ENCODE data around the gene GRAMD1A. TPM values are rescaled to one million over a fixed set of nuclear protein-coding genes. Genes with fewer than 3 reads are reported as not detected.
A peak's percentile ranks its signal among the peaks of the same experiment; 100 is the strongest.

The GRAMD1A gene
- total RNA-seq, 4 donors from 2014 or later: 14.2 to 32.1 (median 21.6) TPM

GRCh38 chr19:34998777-34999497 is 1.2 kb upstream of the GRAMD1A start:
- intact Hi-C loops (cut with DNase I; ENCODE audit: low total_unique reads): no loop called here
- no peaks in the 10 kb centered on the region for H3K36me3 ChIP-seq
- TF ChIP-seq EP300 (IDR thresholded peaks at IDR 0.05; ENCODE audit: low read depth): no peak
- peak overlapping the region; percentile 95 to 98 (median 97) for H3K27ac ChIP-seq
- H3K4me1 ChIP-seq: peaks cover 16 to 83% (median 50%) of the 10 kb centered on the region in 4 donors
- no peaks in the 10 kb centered on the region for H3K9me3 ChIP-seq
- in situ Hi-C loops (cut with MboI; ENCODE audit: low pct_ligation_motif_present in 1 of 4, low pct_unique_long_range_greater_than_20kb in 1 of 4, low sequenced_read_pairs in 3 of 4): no loop called here
- WGBS, 2 donors (ENCODE audit: low coverage in 1 of 2): 39 to 44% methylated on average over 8 to 13 of the region's 13 CpGs
- no peaks in the 10 kb centered on the region for H3K27me3 ChIP-seq
- H3K4me3 ChIP-seq: peak overlapping the region; percentile 60 to 81 (median 75)
- no peak for DNase-seq

DNA sequence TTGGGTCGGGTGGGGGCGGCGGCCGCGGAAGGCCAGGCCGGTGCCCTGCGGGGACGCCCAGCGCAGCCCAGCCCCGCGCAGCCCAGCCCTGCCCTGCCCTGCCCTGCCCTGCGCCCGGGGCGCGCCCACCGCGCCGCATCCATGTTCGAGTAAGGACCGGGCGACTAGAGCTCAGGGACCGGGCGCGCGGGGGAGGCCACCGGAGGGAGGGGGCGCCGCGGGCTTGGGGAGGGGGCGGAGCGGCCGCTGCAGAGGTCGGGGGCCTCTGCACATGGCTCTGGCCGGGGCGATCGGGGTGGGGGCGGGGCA is 169 bp downstream of the GRAMD1A start:
- intact Hi-C loops (cut with DNase I; ENCODE audit: low total_unique reads) (no loop called here), in situ Hi-C loops (cut with MboI; ENCODE audit: low pct_ligation_motif_present in 1 of 4, low pct_unique_long_range_greater_than_20kb in 1 of 4, low sequenced_read_pairs in 3 of 4) (no loop called here)
- Histone ChIP-seq H3K27me3 (no peaks in the 10 kb centered on the region), H3K9me3 (no peaks in the 10 kb centered on the region), H3K27ac (peak overlapping the region; percentile 95 to 98 (median 97)), H3K4me3 (peak overlapping the region; percentile 60 to 95 (median 80)), H3K36me3 (no peaks in the 10 kb centered on the region), H3K4me1 (peaks cover 12 to 83% (median 52%) of the 10 kb centered on the region in 4 donors)
- no peak for DNase-seq
- no CpG with 5 or more reads among the region's 37 CpGs for WGBS, 2 donors (ENCODE audit: low coverage in 1 of 2)
- no peak for TF ChIP-seq POLR2A (IDR thresholded peaks at IDR 0.05)
- TF ChIP-seq POLR2AphosphoS5 (IDR thresholded peaks at IDR 0.05): no peak
- no peak for TF ChIP-seq EP300 (IDR thresholded peaks at IDR 0.05; ENCODE audit: low read depth)
- no peak for TF ChIP-seq CTCF (IDR thresholded peaks at IDR 0.05)

- intact Hi-C loops (cut with DNase I; ENCODE audit: low total_unique reads) (no loop called here), in situ Hi-C loops (cut with MboI; ENCODE audit: low pct_ligation_motif_present in 1 of 4, low pct_unique_long_range_greater_than_20kb in 1 of 4, low sequenced_read_pairs in 3 of 4) (no loop called here)
- DNase-seq: peak; percentile 53
- peak overlapping the region; percentile 60 to 95 (median 80) for H3K4me3 ChIP-seq
- no peaks in the 10 kb centered on the region for H3K9me3 ChIP-seq
- H3K36me3 ChIP-seq: no peaks in the 10 kb centered on the region
- no peaks in the 10 kb centered on the region for H3K27me3 ChIP-seq
- no peak for TF ChIP-seq EP300 (IDR thresholded peaks at IDR 0.05; ENCODE audit: low read depth)
- TF ChIP-seq POLR2A (IDR thresholded peaks at IDR 0.05): peak; percentile 53
- no peak for TF ChIP-seq CTCF (IDR thresholded peaks at IDR 0.05)
- TF ChIP-seq POLR2AphosphoS5 (IDR thresholded peaks at IDR 0.05): peak in 1 of 3 donors; percentile 21
- H3K4me1 ChIP-seq: peaks cover 14 to 83% (median 53%) of the 10 kb centered on the region in 4 donors
- peak overlapping the region; percentile 95 to 98 (median 97) for H3K27ac ChIP-seq
- WGBS, 2 donors (ENCODE audit: low coverage in 1 of 2): 1 to 6% methylated on average over 3 to 40 of the region's 46 CpGs
These were observed 751 bp downstream of the GRAMD1A start for GRCh38 chr19:35000647-35001501.

GRCh38 chr19:35002037-35002535 is 2.0 kb downstream of the GRAMD1A start:
- peaks cover 15 to 83% (median 63%) of the 10 kb centered on the region in 4 donors for H3K4me1 ChIP-seq
- WGBS, 2 donors (ENCODE audit: low coverage in 1 of 2): 66 to 87% methylated on average over 3 to 11 of the region's 11 CpGs
- in situ Hi-C loops (cut with MboI; ENCODE audit: low pct_ligation_motif_present in 1 of 4, low pct_unique_long_range_greater_than_20kb in 1 of 4, low sequenced_read_pairs in 3 of 4): no loop called here
- no peak for DNase-seq
- H3K9me3 ChIP-seq: no peaks in the 10 kb centered on the region
- peak overlapping the region in 1 of 4 donors; percentile 79 for H3K4me3 ChIP-seq
- H3K27ac ChIP-seq: peak overlapping the region; percentile 95 to 98 (median 97)
- intact Hi-C loops (cut with DNase I; ENCODE audit: low total_unique reads): no loop called here
- no peak for TF ChIP-seq CTCF (IDR thresholded peaks at IDR 0.05)
- no peak for TF ChIP-seq EP300 (IDR thresholded peaks at IDR 0.05; ENCODE audit: low read depth)
- H3K36me3 ChIP-seq: no peaks in the 10 kb centered on the region
- H3K27me3 ChIP-seq: no peaks in the 10 kb centered on the region

Measured in transverse colon (tissue), 4 donors.